PFSK-1 (cell line): ENCODE data around the gene VGF.

Source experiments
- FOXP2 ChIP-seq: optimal IDR thresholded peaks from 2 replicates; pipeline ENCODE3; 2011; ENCODE audit warnings: borderline replicate concordance, control low read depth, inconsistent platforms; ENCODE audit not compliant: insufficient read depth; ENCODE audit errors: extremely low read length, extremely low read depth
- POLR2AphosphoS5 ChIP-seq: IDR thresholded peaks from 2 replicates; pipeline ENCODE4 v1.6.1; 2012; ENCODE audit warnings: low read depth, mild to moderate bottlenecking, control low read depth, low read length, moderate library complexity

DNA sequence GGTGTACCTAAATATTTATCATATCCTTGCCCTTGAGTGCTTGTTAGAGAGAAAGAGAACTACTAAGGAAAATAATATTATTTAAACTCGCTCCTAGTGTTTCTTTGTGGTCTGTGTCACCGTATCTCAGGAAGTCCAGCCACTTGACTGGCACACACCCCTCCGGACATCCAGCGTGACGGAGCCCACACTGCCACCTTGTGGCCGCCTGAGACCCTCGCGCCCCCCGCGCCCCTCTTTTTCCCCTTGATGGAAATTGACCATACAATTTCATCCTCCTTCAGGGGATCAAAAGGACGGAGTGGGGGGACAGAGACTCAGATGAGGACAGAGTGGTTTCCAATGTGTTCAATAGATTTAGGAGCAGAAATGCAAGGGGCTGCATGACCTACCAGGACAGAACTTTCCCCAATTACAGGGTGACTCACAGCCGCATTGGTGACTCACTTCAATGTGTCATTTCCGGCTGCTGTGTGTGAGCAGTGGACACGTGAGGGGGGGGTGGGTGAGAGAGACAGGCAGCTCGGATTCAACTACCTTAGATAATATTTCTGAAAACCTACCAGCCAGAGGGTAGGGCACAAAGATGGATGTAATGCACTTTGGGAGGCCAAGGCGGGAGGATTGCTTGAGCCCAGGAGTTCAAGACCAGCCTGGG is 27.0 kb downstream of the VGF start:
- TF ChIP-seq FOXP2 (peak; percentile 75), POLR2AphosphoS5 (no peak; the same call in 1 of the 2 replicates)
